Right cardiac atrium (tissue), 5 donors: ENCODE data around the gene EPRS1. TPM values are rescaled to one million over a fixed set of nuclear protein-coding genes. Genes with fewer than 3 reads are reported as not detected.
"Not testable (repeated sequence)": the region's sequence is repeated elsewhere in the genome, so short reads cannot be mapped to it uniquely, and the experiment has no call there.

Experiments
- ATAC-seq, 2 donors: fragments of 200-7000 bp; cut with Tn5 transposase; one replicate each; pipeline versions ENCODE4 v1.8.0 to v1.9.1; 2020; ENCODE audit warnings: moderate library complexity in 2 of 2, mild to moderate bottlenecking in 1 of 2
- DNase-seq, 3 donors: peaks; one replicate each; pipeline ENCODE4 v3.0.0-alpha.2; 2020
- H3K27ac ChIP-seq: one replicate; pipeline ENCODE4 v1.5.1; 2013; ENCODE audit warnings: mild to moderate bottlenecking, low read length, control low read depth, moderate library complexity
- H3K27me3 ChIP-seq: one replicate; pipeline ENCODE4 v1.6.1; 2013; ENCODE audit not compliant: control insufficient read depth, insufficient read depth
- H3K4me1 ChIP-seq: one replicate; pipeline ENCODE4 v1.6.1; 2013; ENCODE audit warnings: low read length; ENCODE audit not compliant: control insufficient read depth, insufficient read depth
- H3K4me3 ChIP-seq: one replicate; pipeline ENCODE4 v1.5.1; 2013; ENCODE audit warnings: low read length, control low read depth
- H3K9me3 ChIP-seq: one replicate; pipeline ENCODE4 v1.6.1; 2013; ENCODE audit warnings: low read length; ENCODE audit not compliant: control insufficient read depth
- WGBS: extraction: QIAGEN DNeasy Blood & Tissue Kit; methylation state at CpG from one replicate; pipeline ENCODE4 v1.1.7; 2013; 5-methylcytosine and 5-hydroxymethylcytosine counted together
- intact Hi-C, 4 donors: fragments of 100-400 bp; cut with DNase I; formaldehyde crosslinking; loops; one replicate each; pipeline versions ENCODE4 v1.11.0 to v1.14.0; 2022 to 2023
- long read RNA-seq, 4 donors: library from polyadenylated mRNA; unstranded; transcript quantifications; one replicate each; pipeline ENCODE4 v2.0.0, GENCODE V29; 2020 to 2021
- polyA plus RNA-seq: library from polyadenylated mRNA; stranded (reverse); fragments of 200-250 nt; gene quantifications from one replicate; pipeline ENCODE4 v1.2.3, GENCODE V29; 2013
- total RNA-seq, 4 donors: library from RNA; stranded (reverse); fragmentation: NEBNext Ultra II Directional; extraction: Animal tissue kit (Norgen Biotek cat#: 25700); gene quantifications; one replicate each; pipeline ENCODE4 v1.2.1, GENCODE V29; 2021
- donor health status: healthy with polysubstance abuse.
- donor health status: DM: no; HTN: yes; CAD: no.
- donor health status: DM: no; HTN: no; CAD: no.
- donor health status: DM: no; HTN: yes; CAD: no; lungs with severe emphysema.
- donor health status: DM: yes; HTN: yes; CAD: no.

EPRS1 gene
- total RNA-seq: 10 to 100 TPM; 55.8 to 66.4 (median 62.5) TPM
- polyA plus RNA-seq: 33.6 TPM
- long read RNA-seq, donor 1, full-length matches to known transcripts: 8 of 112 reads
- long read RNA-seq, donor 1, partial matches to known transcripts: 101 of 112 reads
- long read RNA-seq, donor 1, other reads (novel, unspliced or antisense): 3 of 112 reads
- long read RNA-seq, donor 2, full-length matches to known transcripts: 19 of 36 reads
- long read RNA-seq, donor 2, partial matches to known transcripts: 14 of 36 reads
- long read RNA-seq, donor 2, other reads (novel, unspliced or antisense): 3 of 36 reads
- long read RNA-seq, donor 3, full-length matches to known transcripts: 7 of 409 reads
- long read RNA-seq, donor 3, partial matches to known transcripts: 381 of 409 reads
- long read RNA-seq, donor 3, other reads (novel, unspliced or antisense): 21 of 409 reads
- long read RNA-seq, donor 4, full-length matches to known transcripts: 21 of 35 reads
- long read RNA-seq, donor 4, partial matches to known transcripts: 12 of 35 reads
- long read RNA-seq, donor 4, other reads (novel, unspliced or antisense): 2 of 35 reads

DNA sequence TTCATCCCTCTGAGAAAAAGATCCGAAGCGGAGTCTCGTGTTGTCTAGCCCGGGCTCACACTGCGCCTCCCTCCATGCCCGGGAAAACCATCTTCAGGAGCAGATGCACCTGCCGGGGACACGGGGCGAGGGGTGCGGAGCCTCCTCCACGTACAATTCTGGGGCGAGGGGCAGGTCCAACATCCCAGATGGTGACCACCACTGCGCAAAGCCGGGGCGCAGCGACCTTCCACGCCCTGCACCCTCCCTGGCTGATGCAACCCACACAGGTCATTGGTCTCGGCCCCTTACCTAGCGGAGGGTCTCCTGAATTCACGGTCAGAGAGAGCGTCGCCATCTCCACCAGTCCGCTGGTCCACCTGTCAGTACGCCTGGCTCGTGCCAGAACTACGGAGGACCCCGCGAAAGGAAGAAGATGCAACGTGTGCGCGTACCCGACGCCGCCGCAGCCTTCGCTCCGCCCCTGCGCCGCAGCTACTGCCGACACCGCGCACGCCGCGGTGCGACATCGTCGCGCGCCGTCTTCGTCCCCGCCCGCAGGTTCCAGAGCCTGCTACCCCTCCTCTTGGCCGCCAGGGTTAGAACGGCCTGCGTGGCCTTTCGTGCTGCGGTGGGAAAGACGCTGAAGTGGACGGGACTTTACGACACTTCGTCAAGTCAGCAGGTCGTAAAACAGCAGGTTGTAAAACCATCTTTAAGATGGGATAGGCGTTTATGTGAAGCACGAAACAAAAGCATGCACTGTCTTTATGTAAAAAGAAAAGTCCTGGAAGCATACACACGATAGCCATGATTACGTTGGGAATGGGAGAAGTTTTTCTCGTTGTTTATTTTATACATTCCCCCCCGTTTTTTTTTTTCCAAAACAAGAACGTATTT lies at the start of gene EPRS1:
Gene EPRS1, minus strand, starts transcription at position 454 of the 879 bp plus-strand sequence. Its CDS starts 117 bp downstream, at position 337.
- WGBS: under 1% methylated on average over 71 of the region's 71 CpGs
- Histone ChIP-seq H3K27me3 (no peaks in the 10 kb centered on the region), H3K4me1 (no peaks in the 10 kb centered on the region), H3K9me3 (no peaks in the 10 kb centered on the region), H3K27ac (peak within 1 kb of the TSS; percentile 40), H3K4me3 (peak within 1 kb of the TSS; percentile 64)
- intact Hi-C loops: no loop called here
- ATAC-seq (peak; percentile 100), DNase-seq (peak; percentile 95 to 97 (median 97))

DNA sequence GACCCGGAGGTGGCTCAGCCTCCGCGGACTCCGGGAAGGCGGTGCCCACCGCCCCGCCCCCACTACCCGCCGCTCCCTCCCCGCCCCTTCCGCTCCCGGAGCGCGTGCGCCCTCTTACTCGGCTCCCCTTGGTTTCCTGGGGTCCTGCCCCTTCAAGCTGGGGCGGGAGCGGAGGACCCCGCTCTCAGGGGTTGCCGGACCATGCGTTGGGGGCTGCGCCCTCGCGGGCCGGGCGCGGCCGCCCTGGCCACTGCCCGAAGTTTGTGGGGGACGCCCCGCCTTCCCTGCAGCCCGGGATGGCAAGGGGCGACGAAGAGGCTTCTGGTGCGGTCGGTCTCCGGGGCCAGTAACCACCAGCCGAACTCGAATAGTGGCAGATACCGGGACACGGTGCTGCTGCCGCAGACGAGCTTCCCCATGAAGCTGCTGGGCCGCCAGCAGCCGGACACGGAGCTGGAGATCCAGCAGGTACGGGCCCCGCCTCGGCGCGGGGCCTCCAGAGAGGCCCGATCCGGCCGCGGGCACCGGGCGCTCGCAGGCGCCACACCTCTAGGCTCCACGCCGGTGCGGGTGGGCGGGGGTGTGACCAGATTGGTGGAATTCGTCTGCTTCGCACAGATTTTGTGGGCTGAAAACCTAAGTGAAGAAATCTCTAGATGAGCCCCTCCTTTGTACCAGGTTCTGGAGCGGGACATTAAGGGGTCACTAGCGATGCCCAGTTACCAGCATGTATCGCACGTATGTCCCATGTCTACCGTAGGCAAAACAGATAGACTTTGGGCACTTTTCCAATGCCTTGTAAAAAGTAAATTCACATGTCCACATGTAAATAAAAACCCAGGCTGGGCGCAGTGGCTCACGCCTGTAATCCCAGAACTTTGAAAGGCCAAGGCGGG lies 48.0 kb upstream of the EPRS1 start, which contains the start of gene IARS2:
Gene IARS2, plus strand, starts transcription at position 117 of the 896 bp plus-strand sequence. Its CDS starts 85 bp downstream, at position 202.
- H3K4me3 ChIP-seq: peak within 1 kb of the TSS; percentile 75
- peaks cover 3% of the 10 kb centered on the region for H3K4me1 ChIP-seq
- ATAC-seq (peak; percentile 98), DNase-seq (peak; percentile 92 to 97 (median 96))
- H3K9me3 ChIP-seq: peaks cover 2% of the 10 kb centered on the region
- 2% methylated on average over 73 of the region's 73 CpGs for WGBS
- H3K27ac ChIP-seq: peak within 1 kb of the TSS; percentile 79
- H3K27me3 ChIP-seq: no peaks in the 10 kb centered on the region
- intact Hi-C loops: no loop called here

DNA sequence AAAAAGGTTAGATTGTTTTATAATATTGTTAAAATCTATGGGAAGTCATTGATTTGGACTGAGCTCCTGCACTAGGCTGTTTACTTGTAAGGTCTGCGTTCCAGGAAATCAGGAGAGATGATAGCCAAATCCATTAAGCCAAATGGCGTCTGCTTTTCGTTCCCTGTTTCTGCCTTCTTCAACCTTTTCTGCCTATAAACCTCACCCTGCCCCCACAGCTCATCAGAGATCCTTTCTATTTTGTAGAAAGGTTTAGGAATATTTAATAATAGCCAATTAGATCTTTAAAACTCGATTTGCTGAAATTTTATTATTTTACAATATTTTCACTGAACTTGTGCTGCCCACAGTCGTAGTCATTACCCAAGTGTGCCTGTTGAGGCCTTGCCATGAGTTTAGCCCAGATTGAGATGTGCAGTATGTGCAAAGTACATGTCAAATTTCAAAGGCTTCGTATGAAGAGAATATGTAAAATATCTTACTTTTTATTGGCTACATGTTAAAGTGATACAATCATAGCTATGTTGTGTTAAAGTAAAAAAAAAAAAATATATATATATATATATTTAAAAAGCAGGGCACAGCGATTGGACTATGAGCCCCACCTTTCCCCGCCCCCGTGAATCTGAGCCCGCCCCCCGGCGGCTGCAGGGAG lies 47.2 kb upstream of the EPRS1 start:
- Histone ChIP-seq H3K4me1 (peaks cover 3% of the 10 kb centered on the region), H3K9me3 (peaks cover 2% of the 10 kb centered on the region), H3K4me3 (peak overlapping the region; percentile 75), H3K27me3 (no peaks in the 10 kb centered on the region), H3K27ac (no peak overlapping the region)
- ATAC-seq: no peak
- 18% methylated on average over 12 of the region's 12 CpGs for WGBS
- DNase-seq: no peak
- intact Hi-C loops: no loop called here

DNA sequence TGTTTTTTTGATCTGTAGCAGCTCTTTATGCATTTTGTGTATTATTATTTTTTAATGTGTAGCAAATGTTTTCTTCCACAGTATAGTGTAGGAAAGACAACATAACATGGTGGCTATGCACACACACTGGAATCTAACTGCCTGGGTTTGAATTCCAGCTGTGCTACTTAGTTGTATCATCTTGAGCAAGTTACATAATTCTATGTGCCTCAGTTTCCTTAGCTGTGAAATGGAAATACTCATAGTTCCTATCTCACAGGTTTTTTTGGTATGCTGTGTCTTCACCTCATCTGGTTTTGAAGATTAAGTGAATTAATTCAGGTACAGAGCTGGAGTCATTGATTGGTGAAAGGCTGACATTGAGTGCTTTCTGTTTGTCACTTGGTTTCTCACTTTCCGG lies 46.4 kb upstream of the EPRS1 start:
- 96% methylated on average over 1 of the region's 1 CpG for WGBS
- intact Hi-C loops: no loop called here
- Histone ChIP-seq H3K4me3 (no peak overlapping the region), H3K9me3 (peaks cover 2% of the 10 kb centered on the region), H3K4me1 (peaks cover 3% of the 10 kb centered on the region), H3K27ac (no peak overlapping the region), H3K27me3 (no peaks in the 10 kb centered on the region)
- no peak for ATAC-seq
- no peak for DNase-seq

DNA sequence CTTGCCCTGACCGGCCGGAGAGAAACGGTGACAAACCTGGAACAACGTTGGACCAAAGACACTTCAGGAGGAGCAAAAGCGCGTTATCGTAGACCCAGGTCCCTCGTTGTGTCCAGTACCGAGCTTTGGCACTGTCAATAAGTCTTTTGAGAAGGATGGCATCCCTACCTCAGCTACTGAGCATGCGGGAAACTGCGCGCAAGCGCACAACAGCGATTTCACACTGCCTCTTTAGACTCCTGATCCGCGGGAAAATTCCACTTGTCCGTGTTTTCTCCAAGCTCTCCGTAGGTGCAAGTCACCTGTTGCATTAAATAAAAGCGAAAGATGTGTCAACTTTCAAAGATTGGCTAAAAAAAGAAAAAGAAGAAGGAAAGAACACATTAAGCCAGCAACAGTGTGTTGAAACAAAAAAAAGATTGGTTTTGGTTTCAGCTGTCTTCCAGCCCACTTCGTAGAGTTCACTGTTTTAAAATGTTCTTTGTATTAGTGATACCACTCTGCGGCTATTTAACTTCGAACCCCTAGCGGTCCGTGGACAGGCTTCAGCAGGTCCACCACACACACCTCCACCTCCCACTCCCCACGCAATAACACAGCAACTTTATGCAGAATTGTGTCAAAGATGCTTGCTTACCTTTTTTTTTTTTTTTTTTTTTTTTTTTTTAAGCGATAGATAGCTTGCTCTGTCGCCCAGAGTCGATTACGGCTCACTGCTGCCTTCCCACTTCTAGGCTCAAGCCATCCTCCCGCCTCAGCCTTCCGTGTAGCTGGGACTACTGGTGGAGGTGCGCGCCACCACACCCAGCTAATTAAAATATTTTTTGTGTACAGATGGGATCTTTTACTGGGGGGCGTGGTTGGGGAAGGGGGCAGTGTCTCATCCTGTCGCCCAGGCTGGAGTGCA lies 43.6 kb upstream of the EPRS1 start, which contains the start of gene BPNT1:
Gene BPNT1, minus strand, starts transcription at position 139 of the 907 bp plus-strand sequence. CDS start 9,942 bp downstream, outside the sequence.
- intact Hi-C loops: no loop called here
- no peaks in the 10 kb centered on the region for H3K9me3 ChIP-seq
- peak within 1 kb of the TSS; percentile 99 for H3K4me3 ChIP-seq
- H3K4me1 ChIP-seq: no peaks in the 10 kb centered on the region
- ATAC-seq (peak; percentile 86 to 89), DNase-seq (peak; percentile 94 to 97 (median 96))
- WGBS: 9% methylated on average over 35 of the region's 35 CpGs
- no peaks in the 10 kb centered on the region for H3K27me3 ChIP-seq
- H3K27ac ChIP-seq: peak within 1 kb of the TSS; percentile 75

DNA sequence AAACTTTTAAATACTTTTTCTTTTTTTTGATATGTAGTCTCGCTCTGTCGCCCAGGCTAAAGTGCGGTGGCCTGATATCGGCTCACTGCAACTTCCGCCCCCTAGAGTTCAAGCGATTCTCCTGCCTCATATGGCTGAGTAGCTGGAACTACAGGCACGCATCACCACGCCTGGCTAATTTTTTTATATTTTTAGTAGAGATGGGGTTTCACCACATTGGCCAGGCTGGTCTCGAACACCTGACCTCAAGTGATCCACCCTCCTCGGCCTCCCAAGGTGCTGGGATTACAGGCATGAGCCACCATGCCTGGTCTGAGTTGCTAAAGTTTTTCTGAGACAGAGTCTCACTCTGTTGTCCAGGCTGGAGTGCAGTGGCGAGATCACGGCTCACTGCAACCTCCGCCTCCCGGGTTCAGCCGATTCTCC lies 40.0 kb upstream of the EPRS1 start:
- 93% methylated on average over 15 of the region's 15 CpGs for WGBS
- H3K4me3 ChIP-seq, H3K27ac ChIP-seq, H3K27me3 ChIP-seq, ATAC-seq, DNase-seq, H3K9me3 ChIP-seq, intact Hi-C loops, H3K4me1 ChIP-seq: not testable (repeated sequence)

DNA sequence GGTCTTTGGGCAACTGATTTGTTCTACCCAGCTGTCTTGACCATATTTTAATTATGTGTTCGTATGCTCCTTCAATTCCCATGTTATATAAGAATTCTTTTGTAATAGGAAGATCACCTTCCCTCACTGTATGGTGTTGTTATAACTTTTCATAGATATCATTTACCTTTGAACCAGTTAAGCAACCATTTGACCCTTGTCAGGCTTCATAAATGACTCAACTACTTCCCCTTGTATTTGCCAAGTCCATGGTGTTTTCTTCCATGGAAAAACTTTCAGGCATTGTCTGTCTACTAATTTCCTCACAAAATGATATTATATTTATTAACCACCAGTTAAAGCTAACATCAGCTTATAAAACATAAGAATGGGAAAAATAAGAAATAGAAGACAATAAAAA lies 38.2 kb upstream of the EPRS1 start:
- Histone ChIP-seq H3K27ac (no peak overlapping the region), H3K27me3 (no peaks in the 10 kb centered on the region), H3K4me1 (no peaks in the 10 kb centered on the region), H3K9me3 (no peaks in the 10 kb centered on the region), H3K4me3 (no peak overlapping the region)
- intact Hi-C loops: no loop called here
- no peak for DNase-seq
- WGBS: 98% methylated on average over 1 of the region's 1 CpG
- ATAC-seq: no peak

DNA sequence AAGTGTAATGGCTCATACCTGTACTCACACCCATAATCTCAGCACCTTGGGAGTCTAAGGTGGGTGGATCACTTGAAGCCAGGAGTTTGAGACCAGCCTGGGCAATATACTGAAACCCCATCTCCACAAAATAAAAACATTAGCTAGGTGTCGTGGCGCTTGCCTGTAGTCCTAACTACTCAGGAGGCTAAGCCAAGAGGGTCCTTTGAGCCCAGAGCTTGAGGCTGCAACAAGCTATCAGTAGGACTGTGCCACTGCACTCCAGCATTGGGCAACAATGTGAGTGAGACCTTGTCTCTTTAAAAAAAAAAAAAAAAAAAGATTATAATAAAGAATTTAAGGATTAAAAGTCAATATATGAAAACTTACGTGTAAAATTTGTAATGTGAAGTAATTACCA lies 31.6 kb upstream of the EPRS1 start:
- H3K27me3 ChIP-seq: no peaks in the 10 kb centered on the region
- no peak overlapping the region for H3K27ac ChIP-seq
- H3K4me1 ChIP-seq: no peaks in the 10 kb centered on the region
- 97% methylated on average over 3 of the region's 3 CpGs for WGBS
- DNase-seq: no peak
- ATAC-seq: no peak
- H3K4me3 ChIP-seq: no peak overlapping the region
- intact Hi-C loops: no loop called here
- H3K9me3 ChIP-seq: no peaks in the 10 kb centered on the region
